SH-SY5Y (cell line): ENCODE data around the gene PSMD5.

Experiments used
- GATA2 ChIP-seq: IDR thresholded peaks from 2 replicates; pipeline ENCODE4 v1.6.1; 2011; ENCODE audit warnings: mild to moderate bottlenecking, low read depth, low read length
- GATA3 ChIP-seq: IDR thresholded peaks from 2 replicates; pipeline ENCODE4 v1.6.1; 2011; ENCODE audit warnings: low read depth, mild to moderate bottlenecking, low read length, moderate library complexity

DNA sequence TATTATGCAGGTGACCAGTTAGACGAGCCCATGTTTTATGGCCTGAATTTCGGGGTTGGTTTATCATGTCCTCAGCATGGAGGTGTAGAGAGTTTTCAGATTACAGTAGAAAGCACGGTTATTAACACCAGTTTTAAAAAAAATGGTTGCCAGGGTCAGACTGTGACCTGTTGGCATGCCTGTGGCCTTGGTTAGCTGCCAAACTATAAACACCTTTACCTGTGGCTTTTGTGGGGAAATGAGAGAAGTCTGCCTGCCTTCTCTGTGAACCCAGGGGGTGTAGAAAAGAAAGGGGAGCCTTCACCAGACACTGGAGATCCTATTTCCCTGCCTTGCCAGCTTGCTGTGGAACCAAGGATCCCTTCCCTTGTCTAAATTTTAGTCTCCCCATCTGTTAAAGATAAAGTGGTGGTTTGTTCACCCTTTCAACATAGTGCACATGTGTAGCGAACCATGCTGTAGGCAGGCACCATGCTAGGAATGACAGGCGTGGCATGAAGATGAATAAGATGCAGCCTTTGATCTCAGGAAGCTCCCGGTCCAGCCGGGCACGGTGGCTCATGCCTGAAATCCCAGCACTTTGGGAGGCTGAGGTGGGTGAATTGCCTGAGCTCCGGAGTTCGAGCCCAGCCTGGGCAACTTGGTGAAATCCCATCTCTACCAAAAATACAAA lies 40.3 kb upstream of the PSMD5 start:
- no peak for TF ChIP-seq GATA2
- TF ChIP-seq GATA3: no peak
